T-helper 2 cell treated with Interferon-gamma antibody and Interleukin-4, amounts not matched to agents 5 μg/mL and 100 μg/mL, for 36 hours (primary cell): Measurements from ENCODE around the gene LRPAP1.
"Not testable (repeated sequence)": the region's sequence is repeated elsewhere in the genome, so short reads cannot be mapped to it uniquely, and the experiment has no call there.

Experiments
- DNase-seq: peaks from one replicate; pipeline ENCODE4 v3.0.0; 2021; ENCODE audit warnings: low spot score
- H3K27ac Mint-ChIP-seq: one replicate; pipeline ENCODE4 v1.8.0; 2021; ENCODE audit warnings: mild to moderate bottlenecking, mixed read lengths
- H3K27me3 Mint-ChIP-seq: one replicate; pipeline ENCODE4 v1.8.0; 2021; ENCODE audit warnings: low read depth, mixed read lengths
- H3K36me3 Mint-ChIP-seq: one replicate; pipeline ENCODE4 v1.8.0; 2021; ENCODE audit warnings: low read depth, mixed read lengths
- H3K4me1 Mint-ChIP-seq: one replicate; pipeline ENCODE4 v1.8.0; 2021; ENCODE audit warnings: low read depth, mixed read lengths
- H3K4me3 Mint-ChIP-seq: one replicate; pipeline ENCODE4 v1.8.0; 2022; ENCODE audit warnings: mild to moderate bottlenecking, moderate library complexity, mixed read lengths
- H3K9me3 Mint-ChIP-seq: one replicate; pipeline ENCODE4 v1.8.0; 2021; ENCODE audit warnings: mixed read lengths

LRPAP1 gene

GRCh38 chr4:3514806-3515501 lies 17.3 kb downstream of the LRPAP1 start:
- peaks cover 4% of the 10 kb centered on the region for H3K9me3 Mint-ChIP-seq
- H3K36me3 Mint-ChIP-seq: peaks cover 52% of the 10 kb centered on the region
- no peak overlapping the region for H3K27ac Mint-ChIP-seq
- H3K27me3 Mint-ChIP-seq: no peaks in the 10 kb centered on the region
- no peak overlapping the region for H3K4me3 Mint-ChIP-seq
- DNase-seq: no peak
- no peaks in the 10 kb centered on the region for H3K4me1 Mint-ChIP-seq

GRCh38 chr4:3514221-3514780 lies 17.9 kb downstream of the LRPAP1 start:
- peaks cover 7% of the 10 kb centered on the region for H3K9me3 Mint-ChIP-seq
- H3K27ac Mint-ChIP-seq: no peak overlapping the region
- no peaks in the 10 kb centered on the region for H3K27me3 Mint-ChIP-seq
- no peak for DNase-seq
- H3K36me3 Mint-ChIP-seq: peaks cover 51% of the 10 kb centered on the region
- no peaks in the 10 kb centered on the region for H3K4me1 Mint-ChIP-seq
- H3K4me3 Mint-ChIP-seq: no peak overlapping the region

- Mint-ChIP-seq H3K4me1 (no peaks in the 10 kb centered on the region), H3K27ac (no peak overlapping the region), H3K4me3 (no peak overlapping the region), H3K36me3 (peaks cover 53% of the 10 kb centered on the region), H3K9me3 (peaks cover 7% of the 10 kb centered on the region), H3K27me3 (no peaks in the 10 kb centered on the region)
- DNase-seq: no peak
Measured at GRCh38 chr4:3513807-3514206, 18.4 kb downstream of the LRPAP1 start.

GRCh38 chr4:3512719-3513118 lies 19.5 kb downstream of the LRPAP1 start:
- Mint-ChIP-seq H3K27me3 (no peaks in the 10 kb centered on the region), H3K4me1 (no peaks in the 10 kb centered on the region), H3K27ac (no peak overlapping the region), H3K4me3 (no peak overlapping the region), H3K9me3 (peaks cover 7% of the 10 kb centered on the region), H3K36me3 (peaks cover 61% of the 10 kb centered on the region)
- no peak for DNase-seq

GRCh38 chr4:3512279-3512678 lies 19.9 kb downstream of the LRPAP1 start:
- no peak for DNase-seq
- H3K36me3 Mint-ChIP-seq: peaks cover 60% of the 10 kb centered on the region
- H3K4me3 Mint-ChIP-seq: no peak overlapping the region
- no peak overlapping the region for H3K27ac Mint-ChIP-seq
- peaks cover 7% of the 10 kb centered on the region for H3K9me3 Mint-ChIP-seq
- peaks cover 2% of the 10 kb centered on the region for H3K4me1 Mint-ChIP-seq
- H3K27me3 Mint-ChIP-seq: no peaks in the 10 kb centered on the region

GRCh38 chr4:3511601-3512000 lies 20.6 kb downstream of the LRPAP1 start:
- H3K36me3 Mint-ChIP-seq: peaks cover 58% of the 10 kb centered on the region
- not testable (repeated sequence) for H3K4me3 Mint-ChIP-seq, H3K27me3 Mint-ChIP-seq, H3K27ac Mint-ChIP-seq, H3K4me1 Mint-ChIP-seq, DNase-seq, H3K9me3 Mint-ChIP-seq

GRCh38 chr4:3511187-3511586 lies 21.0 kb downstream of the LRPAP1 start:
- peaks cover 59% of the 10 kb centered on the region for H3K36me3 Mint-ChIP-seq
- H3K4me1 Mint-ChIP-seq: peaks cover 2% of the 10 kb centered on the region
- no peak for DNase-seq
- H3K4me3 Mint-ChIP-seq: no peak overlapping the region
- H3K27me3 Mint-ChIP-seq: no peaks in the 10 kb centered on the region
- peaks cover 7% of the 10 kb centered on the region for H3K9me3 Mint-ChIP-seq
- H3K27ac Mint-ChIP-seq: no peak overlapping the region

GRCh38 chr4:3510481-3510880 lies 21.7 kb downstream of the LRPAP1 start:
- Mint-ChIP-seq H3K27ac (no peak overlapping the region), H3K9me3 (peaks cover 7% of the 10 kb centered on the region), H3K36me3 (peaks cover 52% of the 10 kb centered on the region), H3K27me3 (no peaks in the 10 kb centered on the region), H3K4me3 (no peak overlapping the region), H3K4me1 (peaks cover 2% of the 10 kb centered on the region)
- DNase-seq: no peak

GRCh38 chr4:3508542-3508941 lies 23.7 kb downstream of the LRPAP1 start:
- H3K36me3 Mint-ChIP-seq: peaks cover 51% of the 10 kb centered on the region
- H3K27ac Mint-ChIP-seq: no peak overlapping the region

GRCh38 chr4:3505231-3505630 lies 27.0 kb downstream of the LRPAP1 start:
- Mint-ChIP-seq H3K27me3 (no peaks in the 10 kb centered on the region), H3K36me3 (peaks cover 28% of the 10 kb centered on the region), H3K4me1 (peaks cover 6% of the 10 kb centered on the region), H3K4me3 (no peak overlapping the region), H3K27ac (no peak overlapping the region), H3K9me3 (peaks cover 3% of the 10 kb centered on the region)
- DNase-seq: no peak

More at GRCh38 chr4:3508542-3508941, 23.7 kb downstream of the LRPAP1 start:
- H3K27me3 Mint-ChIP-seq: no peaks in the 10 kb centered on the region
- H3K4me1 Mint-ChIP-seq: peaks cover 3% of the 10 kb centered on the region
- H3K9me3 Mint-ChIP-seq: peaks cover 7% of the 10 kb centered on the region
- H3K4me3 Mint-ChIP-seq: no peak overlapping the region
- DNase-seq: no peak

- Mint-ChIP-seq H3K4me1 (peaks cover 6% of the 10 kb centered on the region), H3K27ac (no peak overlapping the region), H3K36me3 (peaks cover 16% of the 10 kb centered on the region), H3K27me3 (no peaks in the 10 kb centered on the region), H3K4me3 (no peak overlapping the region), H3K9me3 (no peaks in the 10 kb centered on the region)
- DNase-seq: no peak
Measured at GRCh38 chr4:3502941-3503936, 29.0 kb downstream of the LRPAP1 start.

- no peak for DNase-seq
- Mint-ChIP-seq H3K27ac (no peak overlapping the region), H3K4me1 (peaks cover 4% of the 10 kb centered on the region), H3K36me3 (peaks cover 10% of the 10 kb centered on the region), H3K27me3 (no peaks in the 10 kb centered on the region), H3K4me3 (no peak overlapping the region), H3K9me3 (no peaks in the 10 kb centered on the region)
Measured at GRCh38 chr4:3501825-3502425, 30.3 kb downstream of the LRPAP1 start.

GRCh38 chr4:3501126-3501824 lies 30.9 kb downstream of the LRPAP1 start:
- no peaks in the 10 kb centered on the region for H3K9me3 Mint-ChIP-seq
- peaks cover 4% of the 10 kb centered on the region for H3K4me1 Mint-ChIP-seq
- H3K4me3 Mint-ChIP-seq: no peak overlapping the region
- H3K27ac Mint-ChIP-seq: no peak overlapping the region
- H3K27me3 Mint-ChIP-seq: no peaks in the 10 kb centered on the region
- peaks cover 8% of the 10 kb centered on the region for H3K36me3 Mint-ChIP-seq
- DNase-seq: no peak
